ENCODE data around the gene FPGS. TPM values are rescaled to one million over a fixed set of nuclear protein-coding genes. Genes with fewer than 3 reads are reported as not detected.
A peak's percentile ranks its signal among the peaks of the same experiment; 100 is the strongest.

FPGS gene
- total and polyA plus RNA-seq, 4 donors = 20.4 to 61.1 (median 42.7) TPM

DNA sequence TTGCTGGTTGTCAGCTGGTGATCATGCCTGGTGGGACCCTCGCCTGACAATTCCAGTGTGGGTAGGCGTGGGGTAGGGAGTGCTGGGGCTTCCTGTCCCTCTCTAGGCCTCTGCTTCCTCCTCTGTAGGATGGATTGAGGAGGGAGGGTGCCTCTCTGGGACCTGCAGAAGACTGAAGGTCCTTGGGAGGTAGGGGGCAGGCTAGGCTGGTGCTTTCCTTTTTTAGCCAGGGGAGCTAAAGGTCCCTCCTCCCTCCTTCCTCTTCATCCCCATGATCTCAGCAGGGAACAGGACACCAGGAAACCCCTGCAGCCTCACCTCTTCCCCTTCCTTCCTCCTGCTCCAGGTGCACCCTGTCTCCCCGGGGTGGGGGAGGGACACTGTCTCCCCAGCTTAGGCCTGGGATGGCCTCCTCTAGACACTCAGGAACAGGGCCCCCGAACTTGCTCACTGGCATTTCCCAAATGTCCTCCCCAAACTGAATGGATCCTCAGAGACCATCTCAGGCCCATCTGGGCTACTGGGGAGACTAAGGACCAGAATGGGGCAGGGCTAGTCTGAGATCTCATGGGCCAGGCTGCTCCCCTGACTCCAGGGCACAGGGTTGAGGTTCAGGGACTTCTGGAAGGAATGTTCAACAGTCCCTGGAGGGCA, 32.6 kb upstream of the FPGS start:
- peak overlapping the region in 1 of 3 donors; percentile 54 for H3K4me3 ChIP-seq (ENCODE audit: low read depth in 1 of 3, low read length in 3 of 3)
- peaks cover 0 to 10% (median 8%) of the 10 kb centered on the region in 4 donors for H3K4me1 ChIP-seq (ENCODE audit: control insufficient read depth in 4 of 4, insufficient read depth in 4 of 4, low read length in 3 of 4)
- no peak overlapping the region for H3K9ac ChIP-seq (ENCODE audit: low read depth in 1 of 2, low read length in 2 of 2)
- no peaks in the 10 kb centered on the region for H3K9me3 ChIP-seq (ENCODE audit: control insufficient read depth in 4 of 4, low read length in 3 of 4)
- no peak for DNase-seq (ENCODE audit: low spot score)
- TF ChIP-seq NR2F2 (IDR thresholded peaks at IDR 0.05) = peak; percentile 83
- no peak for TF ChIP-seq EGR1 (IDR thresholded peaks at IDR 0.05; ENCODE audit: low read depth in 2 of 2)
- TF ChIP-seq JUND (IDR thresholded peaks at IDR 0.05) = no peak
- WGBS = 65% methylated on average over 4 of the region's 4 CpGs
- H3K27ac ChIP-seq (ENCODE audit: low read depth in 1 of 2, low read length in 2 of 2) = peak overlapping the region; percentile 30 to 68
- no peaks in the 10 kb centered on the region for H3K36me3 ChIP-seq (ENCODE audit: control insufficient read depth in 4 of 4, insufficient read depth in 3 of 4, low read depth in 1 of 4, low read length in 3 of 4)
- H3K27me3 ChIP-seq (ENCODE audit: control insufficient read depth in 4 of 4, insufficient read depth in 4 of 4, low read length in 3 of 4) = no peaks in the 10 kb centered on the region

GRCh38 chr9:127770583-127770904, 32.1 kb upstream of the FPGS start:
- peak overlapping the region; percentile 38 to 39 for H3K9ac ChIP-seq (ENCODE audit: low read depth in 1 of 2, low read length in 2 of 2)
- H3K4me1 ChIP-seq (ENCODE audit: control insufficient read depth in 4 of 4, insufficient read depth in 4 of 4, low read length in 3 of 4) = peaks cover 0 to 10% (median 8%) of the 10 kb centered on the region in 4 donors
- 47% methylated on average over 3 of the region's 3 CpGs for WGBS
- H3K27me3 ChIP-seq (ENCODE audit: control insufficient read depth in 4 of 4, insufficient read depth in 4 of 4, low read length in 3 of 4) = no peaks in the 10 kb centered on the region
- TF ChIP-seq SP1 (IDR thresholded peaks at IDR 0.05) (no peak), HNF4G (IDR thresholded peaks at IDR 0.05) (no peak), RAD21 (IDR thresholded peaks at IDR 0.05) (no peak), MAX (IDR thresholded peaks at IDR 0.05) (no peak), ATF3 (IDR thresholded peaks at IDR 0.05) (no peak), YY1 (IDR thresholded peaks at IDR 0.05) (no peak), FOXA2 (IDR thresholded peaks at IDR 0.05) (no peak), TAF1 (conservative IDR thresholded peaks at IDR 0.05) (no peak), ZBTB33 (IDR thresholded peaks at IDR 0.05) (no peak), FOXA1 (IDR thresholded peaks at IDR 0.05) (no peak), HNF4A (conservative IDR thresholded peaks at IDR 0.05) (no peak), CTCF (IDR thresholded peaks at IDR 0.05; ENCODE audit: low read depth, low read length, missing input control) (no peak)
- TF ChIP-seq, protein P1, sequence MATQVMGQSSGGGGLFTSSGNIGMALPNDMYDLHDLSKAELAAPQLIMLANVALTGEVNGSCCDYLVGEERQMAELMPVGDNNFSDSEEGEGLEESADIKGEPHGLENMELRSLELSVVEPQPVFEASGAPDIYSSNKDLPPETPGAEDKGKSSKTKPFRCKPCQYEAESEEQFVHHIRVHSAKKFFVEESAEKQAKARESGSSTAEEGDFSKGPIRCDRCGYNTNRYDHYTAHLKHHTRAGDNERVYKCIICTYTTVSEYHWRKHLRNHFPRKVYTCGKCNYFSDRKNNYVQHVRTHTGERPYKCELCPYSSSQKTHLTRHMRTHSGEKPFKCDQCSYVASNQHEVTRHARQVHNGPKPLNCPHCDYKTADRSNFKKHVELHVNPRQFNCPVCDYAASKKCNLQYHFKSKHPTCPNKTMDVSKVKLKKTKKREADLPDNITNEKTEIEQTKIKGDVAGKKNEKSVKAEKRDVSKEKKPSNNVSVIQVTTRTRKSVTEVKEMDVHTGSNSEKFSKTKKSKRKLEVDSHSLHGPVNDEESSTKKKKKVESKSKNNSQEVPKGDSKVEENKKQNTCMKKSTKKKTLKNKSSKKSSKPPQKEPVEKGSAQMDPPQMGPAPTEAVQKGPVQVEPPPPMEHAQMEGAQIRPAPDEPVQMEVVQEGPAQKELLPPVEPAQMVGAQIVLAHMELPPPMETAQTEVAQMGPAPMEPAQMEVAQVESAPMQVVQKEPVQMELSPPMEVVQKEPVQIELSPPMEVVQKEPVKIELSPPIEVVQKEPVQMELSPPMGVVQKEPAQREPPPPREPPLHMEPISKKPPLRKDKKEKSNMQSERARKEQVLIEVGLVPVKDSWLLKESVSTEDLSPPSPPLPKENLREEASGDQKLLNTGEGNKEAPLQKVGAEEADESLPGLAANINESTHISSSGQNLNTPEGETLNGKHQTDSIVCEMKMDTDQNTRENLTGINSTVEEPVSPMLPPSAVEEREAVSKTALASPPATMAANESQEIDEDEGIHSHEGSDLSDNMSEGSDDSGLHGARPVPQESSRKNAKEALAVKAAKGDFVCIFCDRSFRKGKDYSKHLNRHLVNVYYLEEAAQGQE (IDR thresholded peaks at IDR 0.05) = no peak
- no peaks in the 10 kb centered on the region for H3K9me3 ChIP-seq (ENCODE audit: control insufficient read depth in 4 of 4, low read length in 3 of 4)
- DNase-seq (ENCODE audit: low spot score) = no peak
- H3K4me3 ChIP-seq (ENCODE audit: low read depth in 1 of 3, low read length in 3 of 3) = peak overlapping the region in 2 of 3 donors; percentile 49 to 54
- no peaks in the 10 kb centered on the region for H3K36me3 ChIP-seq (ENCODE audit: control insufficient read depth in 4 of 4, insufficient read depth in 3 of 4, low read depth in 1 of 4, low read length in 3 of 4)
- peak overlapping the region; percentile 30 to 68 for H3K27ac ChIP-seq (ENCODE audit: low read depth in 1 of 2, low read length in 2 of 2)

All from liver (tissue), 9 donors.